ENCODE measurements around the gene FBLL1. TPM values are rescaled to one million over a fixed set of nuclear protein-coding genes. Genes with fewer than 3 reads are reported as not detected.
A peak's percentile ranks its signal among the peaks of the same experiment; 100 is the strongest.

The FBLL1 gene
- under 1 TPM in 1 of 2 experiments, not detected in 1; 0.20 TPM for total RNA-seq

GRCh38 chr5:168528521-168529373 lies at the start of gene FBLL1:
Gene FBLL1 (plus strand): TSS chr5:168529305. CDS start chr5:168529505, 200 bp downstream.
- H3K27me3 Mint-ChIP-seq: peaks cover 36% of the 10 kb centered on the region
- peak; percentile 31 for DNase-seq
- CTCF ChIA-PET: no interaction called here
- no peak within 1 kb of the TSS for H3K27ac Mint-ChIP-seq
- H3K4me3 Mint-ChIP-seq: peak within 1 kb of the TSS; percentile 50
- H3K36me3 Mint-ChIP-seq (ENCODE audit: low read depth): peaks cover 3% of the 10 kb centered on the region
- H3K4me1 Mint-ChIP-seq: peaks cover 9% of the 10 kb centered on the region
- no peaks in the 10 kb centered on the region for H3K9me3 Mint-ChIP-seq
- POLR2A ChIA-PET: no interaction called here

GRCh38 chr5:168480601-168481000 lies 48.5 kb upstream of the FBLL1 start:
- no peak for DNase-seq
- Mint-ChIP-seq H3K9me3 (no peaks in the 10 kb centered on the region), H3K4me1 (peaks cover 22% of the 10 kb centered on the region), H3K4me3 (no peak overlapping the region), H3K27ac (no peak overlapping the region), H3K36me3 (ENCODE audit: low read depth) (no peaks in the 10 kb centered on the region), H3K27me3 (peaks cover 3% of the 10 kb centered on the region)
- CTCF ChIA-PET: no interaction called here
- POLR2A ChIA-PET: no interaction called here

DNA sequence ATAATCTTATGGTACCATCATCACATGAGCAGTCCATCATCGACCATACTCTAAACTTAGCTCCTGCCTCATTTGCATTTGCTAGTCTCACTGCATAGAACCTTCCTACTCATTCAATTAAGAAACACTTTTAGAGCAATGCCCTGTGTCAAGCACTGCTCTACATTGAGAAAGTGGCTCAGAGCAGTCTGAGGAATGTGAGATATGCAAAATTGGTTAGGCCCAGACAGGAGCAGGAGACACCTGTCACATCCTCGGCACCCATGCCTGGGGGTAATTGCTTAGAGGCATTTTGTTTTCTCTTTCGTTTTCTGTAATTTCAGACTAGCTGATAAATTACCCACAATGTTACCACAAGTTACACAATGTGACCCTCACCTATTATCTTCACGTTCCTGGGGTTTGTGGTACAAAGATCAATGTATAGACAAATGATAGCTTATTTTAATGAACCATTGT lies 47.7 kb upstream of the FBLL1 start:
- ChIA-PET CTCF (no interaction called here), POLR2A (no interaction called here)
- Mint-ChIP-seq H3K27ac (no peak overlapping the region), H3K27me3 (peaks cover 3% of the 10 kb centered on the region), H3K9me3 (no peaks in the 10 kb centered on the region), H3K4me3 (no peak overlapping the region), H3K36me3 (ENCODE audit: low read depth) (peaks cover 2% of the 10 kb centered on the region), H3K4me1 (peaks cover 29% of the 10 kb centered on the region)
- DNase-seq: no peak

- Mint-ChIP-seq H3K4me1 (peaks cover 33% of the 10 kb centered on the region), H3K9me3 (no peaks in the 10 kb centered on the region), H3K4me3 (no peak overlapping the region), H3K36me3 (ENCODE audit: low read depth) (peaks cover 3% of the 10 kb centered on the region), H3K27me3 (no peaks in the 10 kb centered on the region), H3K27ac (no peak overlapping the region)
- POLR2A ChIA-PET: interaction anchor here (0.8 kb wide), 1 partner anchor 98 kb away, joined by 3 read pairs; no protein-coding TSS in a partner anchor
- CTCF ChIA-PET: no interaction called here
- DNase-seq: no peak
These were observed 46.7 kb upstream of the FBLL1 start for GRCh38 chr5:168482361-168482760.

GRCh38 chr5:168486136-168486879 lies 42.8 kb upstream of the FBLL1 start, which contains the start of gene RARS1:
Gene RARS1 (plus strand): TSS chr5:168486471. CDS start chr5:168486499, 28 bp downstream.
- ChIA-PET CTCF (interaction anchor here (0.5 to 3.2 kb wide), 4 partner anchors 9 to 218 kb away, joined by 3 to 10 read pairs (median 4); no protein-coding TSS in a partner anchor), POLR2A (interaction anchor here (1.1 to 3.2 kb wide), 4 partner anchors 24 to 1152 kb away, joined by 3 to 15 read pairs (median 3); partner anchors contain the start of gene PANK3)
- Mint-ChIP-seq H3K9me3 (no peaks in the 10 kb centered on the region), H3K4me1 (peaks cover 41% of the 10 kb centered on the region), H3K27ac (peak within 1 kb of the TSS; percentile 82), H3K36me3 (ENCODE audit: low read depth) (peaks cover 25% of the 10 kb centered on the region), H3K4me3 (peak within 1 kb of the TSS; percentile 98), H3K27me3 (no peaks in the 10 kb centered on the region)
- peak; percentile 92 for DNase-seq

GRCh38 chr5:168489059-168489458 lies 40.0 kb upstream of the FBLL1 start:
- Mint-ChIP-seq H3K27me3 (no peaks in the 10 kb centered on the region), H3K4me3 (no peak overlapping the region), H3K36me3 (ENCODE audit: low read depth) (peaks cover 49% of the 10 kb centered on the region), H3K27ac (no peak overlapping the region), H3K9me3 (no peaks in the 10 kb centered on the region), H3K4me1 (peaks cover 30% of the 10 kb centered on the region)
- POLR2A ChIA-PET: no interaction called here
- DNase-seq: no peak
- CTCF ChIA-PET: no interaction called here

DNA sequence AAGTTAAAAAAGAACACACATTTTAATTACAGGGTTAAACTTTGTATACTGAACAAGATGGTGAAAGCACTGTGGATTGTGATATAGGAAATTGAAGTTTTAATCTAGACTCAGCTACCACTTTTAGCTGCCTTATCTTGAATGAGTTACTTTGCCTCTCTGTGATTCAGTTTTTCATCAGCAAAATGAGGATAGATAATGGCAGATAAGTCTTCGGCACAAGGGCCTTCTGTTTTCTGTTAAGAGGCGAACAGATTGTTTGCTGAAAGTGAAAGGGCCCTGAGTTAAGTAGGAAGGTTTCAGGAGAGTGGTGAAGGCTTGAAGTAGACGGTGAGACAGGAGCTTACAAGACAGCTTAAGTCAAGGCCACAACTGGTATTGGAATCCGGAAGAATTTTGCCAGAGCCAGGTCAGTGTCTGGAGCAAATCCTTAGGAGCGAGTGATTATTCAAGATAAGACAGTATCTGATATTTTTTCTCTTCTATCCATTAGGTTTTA lies 35.0 kb upstream of the FBLL1 start:
- H3K27ac Mint-ChIP-seq: no peak overlapping the region
- ChIA-PET POLR2A (no interaction called here), CTCF (no interaction called here)
- no peaks in the 10 kb centered on the region for H3K9me3 Mint-ChIP-seq
- DNase-seq: no peak
- H3K4me3 Mint-ChIP-seq: no peak overlapping the region
- H3K36me3 Mint-ChIP-seq (ENCODE audit: low read depth): peaks cover 71% of the 10 kb centered on the region
- peaks cover 4% of the 10 kb centered on the region for H3K4me1 Mint-ChIP-seq
- no peaks in the 10 kb centered on the region for H3K27me3 Mint-ChIP-seq

DNA sequence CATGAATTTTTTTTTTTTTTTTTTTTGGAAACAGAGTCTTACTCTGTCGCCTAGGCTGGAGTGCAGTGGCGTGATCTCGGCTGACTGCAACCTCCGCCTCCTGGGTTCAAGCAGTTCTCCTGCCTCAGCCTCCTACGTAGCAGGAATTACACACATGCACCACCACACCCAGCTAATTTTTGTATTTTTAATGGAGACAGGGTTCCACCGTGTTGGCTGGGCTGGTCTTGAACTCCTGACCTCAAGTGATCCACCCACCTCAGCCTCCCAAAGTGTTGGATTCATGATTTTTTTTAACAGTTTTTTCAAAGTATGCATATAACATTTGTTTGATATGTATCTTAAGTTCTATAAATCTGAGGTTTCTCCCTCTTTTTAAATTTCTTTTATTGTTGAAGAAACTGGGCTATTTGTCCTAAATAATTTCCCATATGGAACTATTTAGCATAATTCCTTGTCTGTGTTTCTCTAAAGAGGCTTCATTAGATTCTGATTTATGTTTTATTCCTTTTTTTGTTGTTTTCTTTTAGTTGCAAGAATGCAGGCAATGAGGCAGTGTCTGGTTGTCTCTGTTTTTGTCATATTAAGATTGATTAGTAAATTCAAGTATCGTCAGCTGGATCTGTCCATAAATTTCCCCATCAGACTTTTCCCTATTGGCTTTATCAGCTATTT lies 26.4 kb upstream of the FBLL1 start:
- no peak overlapping the region for H3K4me3 Mint-ChIP-seq
- H3K36me3 Mint-ChIP-seq (ENCODE audit: low read depth): peaks cover 44% of the 10 kb centered on the region
- H3K27me3 Mint-ChIP-seq: no peaks in the 10 kb centered on the region
- POLR2A ChIA-PET: no interaction called here
- no peaks in the 10 kb centered on the region for H3K9me3 Mint-ChIP-seq
- CTCF ChIA-PET: no interaction called here
- H3K27ac Mint-ChIP-seq: no peak overlapping the region
- DNase-seq: no peak
- H3K4me1 Mint-ChIP-seq: no peaks in the 10 kb centered on the region

- Mint-ChIP-seq H3K27ac (no peak overlapping the region), H3K27me3 (no peaks in the 10 kb centered on the region), H3K4me1 (no peaks in the 10 kb centered on the region), H3K36me3 (ENCODE audit: low read depth) (peaks cover 83% of the 10 kb centered on the region), H3K4me3 (no peak overlapping the region), H3K9me3 (peaks cover 17% of the 10 kb centered on the region)
- DNase-seq: no peak
- ChIA-PET POLR2A (no interaction called here), CTCF (no interaction called here)
These were observed 15.2 kb upstream of the FBLL1 start for GRCh38 chr5:168513861-168514428.

DNA sequence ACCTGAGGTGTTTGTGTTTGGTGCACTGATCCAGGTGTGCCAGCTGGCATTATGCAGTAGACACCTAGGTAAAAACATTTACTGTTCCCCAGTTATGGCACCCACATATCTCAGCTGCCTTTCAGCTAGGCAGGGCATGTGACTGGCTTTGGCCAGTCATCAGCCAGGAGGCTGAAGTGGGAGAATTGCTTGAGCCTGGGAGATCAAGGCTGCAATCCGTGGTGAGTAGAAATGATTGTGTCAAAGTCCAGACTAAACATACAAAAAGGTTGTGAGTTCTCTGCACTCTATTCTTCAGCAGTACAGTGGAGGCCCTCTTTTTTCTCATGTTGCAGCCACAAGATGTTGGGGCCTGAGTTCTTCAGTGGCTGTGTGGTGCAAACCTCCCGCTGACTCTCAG lies 3.2 kb upstream of the FBLL1 start:
- H3K4me3 Mint-ChIP-seq: no peak overlapping the region
- H3K27me3 Mint-ChIP-seq: peaks cover 26% of the 10 kb centered on the region
- ChIA-PET CTCF (no interaction called here), POLR2A (no interaction called here)
- H3K36me3 Mint-ChIP-seq (ENCODE audit: low read depth): peaks cover 3% of the 10 kb centered on the region
- DNase-seq: no peak
- peaks cover 9% of the 10 kb centered on the region for H3K4me1 Mint-ChIP-seq
- H3K27ac Mint-ChIP-seq: no peak overlapping the region
- H3K9me3 Mint-ChIP-seq: no peaks in the 10 kb centered on the region

DNA sequence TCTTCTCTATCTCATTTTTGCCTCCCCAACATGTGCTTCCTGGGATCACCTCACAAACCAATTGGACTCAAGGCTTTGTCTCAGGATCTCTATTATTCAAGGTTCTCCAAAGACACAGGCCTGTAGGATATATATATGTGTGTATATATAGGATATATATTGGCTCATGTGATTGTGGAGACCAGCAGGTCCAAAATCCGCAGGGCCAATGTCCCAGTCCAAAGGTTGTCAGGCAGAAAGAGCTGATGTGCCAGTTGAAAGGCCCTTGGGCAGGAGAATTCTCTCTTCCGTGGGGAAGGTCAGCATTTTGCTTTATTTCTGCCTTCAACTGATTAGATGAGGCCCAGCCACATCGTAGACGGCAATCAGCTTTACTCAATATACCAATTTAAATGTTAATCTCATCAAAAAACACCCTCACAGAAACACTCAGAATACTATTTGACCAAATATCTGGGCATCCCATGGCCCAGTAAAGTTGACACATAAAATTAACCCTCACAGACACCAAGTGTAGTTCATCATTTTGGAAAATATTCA lies 1.3 kb upstream of the FBLL1 start:
- Mint-ChIP-seq H3K4me3 (no peak overlapping the region), H3K27me3 (peaks cover 33% of the 10 kb centered on the region), H3K9me3 (no peaks in the 10 kb centered on the region), H3K27ac (no peak overlapping the region), H3K36me3 (ENCODE audit: low read depth) (peaks cover 3% of the 10 kb centered on the region), H3K4me1 (peaks cover 9% of the 10 kb centered on the region)
- ChIA-PET POLR2A (no interaction called here), CTCF (no interaction called here)
- no peak for DNase-seq

- Mint-ChIP-seq H3K36me3 (ENCODE audit: low read depth) (peaks cover 3% of the 10 kb centered on the region), H3K4me1 (peaks cover 9% of the 10 kb centered on the region), H3K27me3 (peaks cover 36% of the 10 kb centered on the region), H3K9me3 (no peaks in the 10 kb centered on the region), H3K27ac (no peak overlapping the region), H3K4me3 (peak overlapping the region; percentile 24)
- DNase-seq: no peak
- POLR2A ChIA-PET: no interaction called here
- CTCF ChIA-PET: no interaction called here
These were observed 499 bp downstream of the FBLL1 start for GRCh38 chr5:168529374-168530234.

Measured in activated CD4-positive, alpha-beta memory T cell treated with anti-CD3 and anti-CD28 coated beads, Interleukin-2, amount 10 ng/mL, durations not matched to agents 7 days and 5 days (primary cell).